ENCODE results near the gene FMN1. TPM values are rescaled to one million over a fixed set of nuclear protein-coding genes. Genes with fewer than 3 reads are reported as not detected.

The FMN1 gene
- total and polyA plus RNA-seq, 2 of the 13 experiments (the other 11 are each of a cell fraction or from before 2014, with no cell fraction given): 0.20 to 0.60 TPM

DNA sequence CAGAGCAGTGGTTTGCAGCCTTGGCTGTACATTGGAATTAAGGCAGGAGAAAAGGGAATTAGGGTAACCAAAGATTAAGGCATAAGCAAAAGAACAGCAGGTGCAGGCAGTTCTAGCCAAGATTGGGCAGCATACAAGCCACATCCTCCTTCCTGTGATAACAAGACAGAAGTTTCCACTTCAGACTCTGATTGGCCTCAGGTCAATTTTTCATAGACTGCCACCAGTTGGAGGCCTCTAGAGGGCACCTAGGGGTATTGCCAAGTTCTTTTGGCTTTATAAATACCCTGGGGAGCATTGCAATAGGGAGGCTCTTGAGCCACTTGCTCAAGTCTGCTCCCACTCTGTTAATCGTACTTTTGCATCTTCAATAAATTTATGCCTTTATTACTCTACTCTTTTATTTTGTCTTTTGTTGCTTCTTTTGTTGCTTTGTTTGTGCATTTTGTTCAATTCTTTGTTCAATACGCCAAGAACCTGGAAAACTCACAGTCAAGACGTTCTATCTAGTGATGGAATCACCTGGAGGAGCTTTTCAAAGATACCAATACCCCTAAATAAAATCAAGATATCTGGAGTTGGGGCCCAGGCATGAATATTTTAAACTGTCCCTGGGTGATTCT lies 32.2 kb upstream of the FMN1 start:
- Histone ChIP-seq H3K79me2 (ENCODE audit: insufficient read depth, low read length) (no peaks in the 10 kb centered on the region), H2AFZ (ENCODE audit: low read length) (no peak overlapping the region), H3K27me3 (ENCODE audit: control insufficient read depth in 1 of 2, insufficient read depth in 2 of 2, low read length in 2 of 2) (no peaks in the 10 kb centered on the region), H3K27ac (ENCODE audit: extremely low read length, insufficient read depth, low read length) (no peak overlapping the region), H3K4me2 (ENCODE audit: low read depth, low read length) (no peak overlapping the region), H4K20me1 (ENCODE audit: insufficient read depth, low read length) (no peaks in the 10 kb centered on the region), H3K4me1 (ENCODE audit: insufficient read depth, low read length) (no peaks in the 10 kb centered on the region), H3K36me3 (replicated peaks in 1 of 2; ENCODE audit: control insufficient read depth in 1 of 2, insufficient read depth in 2 of 2, low read length in 2 of 2) (no peaks in the 10 kb centered on the region), H3K4me3 (replicated peaks in 1 of 3; ENCODE audit: insufficient read depth in 1 of 3, low read depth in 2 of 3, low read length in 3 of 3) (no peak overlapping the region), H3K9me3 (ENCODE audit: low read length) (no peaks in the 10 kb centered on the region), H3K9ac (ENCODE audit: insufficient read depth, low read depth, low read length) (no peak overlapping the region)
- TF ChIP-seq MIER3 (CRISPR knock-in tag; IDR thresholded peaks at IDR 0.05; ENCODE audit: borderline replicate concordance): no peak
- no peak for TF ChIP-seq SP2 (CRISPR knock-in tag; IDR thresholded peaks at IDR 0.05)
- no peak for TF ChIP-seq RFX5 (IDR thresholded peaks at IDR 0.05; ENCODE audit: low read depth, low read length)
- no peak for TF ChIP-seq SOX5 (CRISPR knock-in tag; IDR thresholded peaks at IDR 0.05; ENCODE audit: borderline replicate concordance)
- TF ChIP-seq ZNF282 (IDR thresholded peaks at IDR 0.05; ENCODE audit: partially characterized antibody): no peak
- no peak for TF ChIP-seq ZNF503 (CRISPR knock-in tag; IDR thresholded peaks at IDR 0.05)
- TF ChIP-seq E2F5 (CRISPR knock-in tag; conservative IDR thresholded peaks at IDR 0.05): no peak
- TF ChIP-seq HMGA1 (CRISPR knock-in tag; conservative IDR thresholded peaks at IDR 0.05): no peak
- no peak for TF ChIP-seq ZNF839 (CRISPR knock-in tag; IDR thresholded peaks at IDR 0.05; ENCODE audit: borderline replicate concordance)
- TF ChIP-seq ARNTL (CRISPR knock-in tag; IDR thresholded peaks at IDR 0.05): no peak
- no peak for TF ChIP-seq ATF1 (CRISPR knock-in tag; IDR thresholded peaks at IDR 0.05)
- TF ChIP-seq ZNF383 (CRISPR knock-in tag; IDR thresholded peaks at IDR 0.05; ENCODE audit: borderline replicate concordance): no peak
- TF ChIP-seq, protein P1, sequence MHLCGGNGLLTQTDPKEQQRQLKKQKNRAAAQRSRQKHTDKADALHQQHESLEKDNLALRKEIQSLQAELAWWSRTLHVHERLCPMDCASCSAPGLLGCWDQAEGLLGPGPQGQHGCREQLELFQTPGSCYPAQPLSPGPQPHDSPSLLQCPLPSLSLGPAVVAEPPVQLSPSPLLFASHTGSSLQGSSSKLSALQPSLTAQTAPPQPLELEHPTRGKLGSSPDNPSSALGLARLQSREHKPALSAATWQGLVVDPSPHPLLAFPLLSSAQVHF (CRISPR knock-in tag; IDR thresholded peaks at IDR 0.05): no peak
- no peak for TF ChIP-seq SNAPC5 (CRISPR knock-in tag; IDR thresholded peaks at IDR 0.05; ENCODE audit: borderline replicate concordance)
- TF ChIP-seq, protein P2, sequence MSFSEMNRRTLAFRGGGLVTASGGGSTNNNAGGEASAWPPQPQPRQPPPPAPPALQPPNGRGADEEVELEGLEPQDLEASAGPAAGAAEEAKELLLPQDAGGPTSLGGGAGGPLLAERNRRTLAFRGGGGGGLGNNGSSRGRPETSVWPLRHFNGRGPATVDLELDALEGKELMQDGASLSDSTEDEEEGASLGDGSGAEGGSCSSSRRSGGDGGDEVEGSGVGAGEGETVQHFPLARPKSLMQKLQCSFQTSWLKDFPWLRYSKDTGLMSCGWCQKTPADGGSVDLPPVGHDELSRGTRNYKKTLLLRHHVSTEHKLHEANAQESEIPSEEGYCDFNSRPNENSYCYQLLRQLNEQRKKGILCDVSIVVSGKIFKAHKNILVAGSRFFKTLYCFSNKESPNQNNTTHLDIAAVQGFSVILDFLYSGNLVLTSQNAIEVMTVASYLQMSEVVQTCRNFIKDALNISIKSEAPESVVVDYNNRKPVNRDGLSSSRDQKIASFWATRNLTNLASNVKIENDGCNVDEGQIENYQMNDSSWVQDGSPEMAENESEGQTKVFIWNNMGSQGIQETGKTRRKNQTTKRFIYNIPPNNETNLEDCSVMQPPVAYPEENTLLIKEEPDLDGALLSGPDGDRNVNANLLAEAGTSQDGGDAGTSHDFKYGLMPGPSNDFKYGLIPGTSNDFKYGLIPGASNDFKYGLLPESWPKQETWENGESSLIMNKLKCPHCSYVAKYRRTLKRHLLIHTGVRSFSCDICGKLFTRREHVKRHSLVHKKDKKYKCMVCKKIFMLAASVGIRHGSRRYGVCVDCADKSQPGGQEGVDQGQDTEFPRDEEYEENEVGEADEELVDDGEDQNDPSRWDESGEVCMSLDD (CRISPR knock-in tag; IDR thresholded peaks at IDR 0.05; ENCODE audit: borderline replicate concordance): no peak
- no peak for TF ChIP-seq PITX1 (CRISPR knock-in tag; IDR thresholded peaks at IDR 0.05)
- TF ChIP-seq JUN (CRISPR knock-in tag; IDR thresholded peaks at IDR 0.05): no peak
- ChIA-PET POLR2A (no interaction called here), CTCF (ENCODE audit: low intra/inter-chr PET ratio, low total read pairs) (no interaction called here)
- intact Hi-C loops (cut with micrococcal nuclease; ENCODE audit: unreplicated experiment) (loop anchor here (5.0 kb wide), 1 partner anchor 516 kb away; no protein-coding TSS in a partner anchor), in situ Hi-C loops (cut with HindIII; ENCODE audit: extremely low pct_ligation_motif_present, low pct_unique_long_range_greater_than_20kb) (loop anchor here (25.0 kb wide), 1 partner anchor 761 kb away; no protein-coding TSS in a partner anchor)
- BruUV-seq (replicated peaks): no TSS peak
- 0% methylated on average over 3 of the region's 3 CpGs for WGBS (ENCODE audit: low lambda C conversion rate)
- FAIRE-seq (no peak), DNase-seq (ENCODE audit: low spot score) (no peak), ATAC-seq (peak; percentile 75)

Data from HepG2 (cell line).